ENCODE results near the gene PTX3.
A peak's percentile ranks its signal among the peaks of the same experiment; 100 is the strongest.

Gene PTX3

DNA sequence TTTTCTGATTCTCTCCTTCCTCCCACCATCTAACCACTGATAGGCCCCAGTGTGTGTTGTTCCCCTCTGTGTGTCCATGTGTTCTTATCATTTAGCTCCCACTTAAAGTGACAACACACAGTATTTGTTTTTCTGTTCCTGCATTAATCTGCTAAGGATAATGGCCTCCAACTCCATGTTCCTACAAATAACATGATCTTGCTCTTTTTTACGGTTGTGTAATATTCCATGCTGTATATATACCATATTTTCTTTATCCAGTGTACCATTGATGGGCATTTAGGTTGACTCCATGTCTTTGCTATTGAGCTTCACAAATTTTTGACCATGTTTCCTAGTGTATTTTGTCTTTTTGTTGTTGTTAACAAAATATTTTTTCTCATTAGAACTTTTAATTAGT, 36.0 kb downstream of the PTX3 start:
- TF ChIP-seq POLR2A (IDR thresholded peaks at IDR 0.05; ENCODE audit: low read depth, low read length): no peak
- FAIRE-seq (no peak), DNase-seq (ENCODE audit: insufficient read length, low spot score) (no peak)

DNA sequence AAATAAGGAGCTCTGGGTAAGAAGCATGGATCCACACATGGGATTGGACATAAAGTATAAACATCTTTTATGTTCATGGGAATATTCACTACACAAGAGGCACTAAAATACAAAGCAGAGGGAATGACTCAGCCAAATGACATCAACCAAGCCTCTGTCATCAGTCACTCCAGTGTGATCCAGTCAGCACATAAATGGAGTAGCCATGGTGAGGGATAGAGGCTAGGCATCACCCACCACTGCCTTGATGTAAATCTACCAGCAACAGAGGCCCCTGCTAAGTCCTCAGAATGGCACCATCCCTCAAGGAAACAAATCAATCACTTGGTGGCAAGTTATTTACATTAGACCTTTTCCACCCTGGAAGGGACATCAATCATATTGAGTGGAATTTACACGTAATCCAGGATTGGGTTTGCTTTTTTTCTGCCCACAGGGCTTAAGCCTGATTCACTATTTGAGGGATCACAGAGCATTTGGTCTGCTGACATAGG, 39.3 kb downstream of the PTX3 start:
- FAIRE-seq: peak; percentile 84
- no peak for TF ChIP-seq POLR2A (IDR thresholded peaks at IDR 0.05; ENCODE audit: low read depth, low read length)

DNA sequence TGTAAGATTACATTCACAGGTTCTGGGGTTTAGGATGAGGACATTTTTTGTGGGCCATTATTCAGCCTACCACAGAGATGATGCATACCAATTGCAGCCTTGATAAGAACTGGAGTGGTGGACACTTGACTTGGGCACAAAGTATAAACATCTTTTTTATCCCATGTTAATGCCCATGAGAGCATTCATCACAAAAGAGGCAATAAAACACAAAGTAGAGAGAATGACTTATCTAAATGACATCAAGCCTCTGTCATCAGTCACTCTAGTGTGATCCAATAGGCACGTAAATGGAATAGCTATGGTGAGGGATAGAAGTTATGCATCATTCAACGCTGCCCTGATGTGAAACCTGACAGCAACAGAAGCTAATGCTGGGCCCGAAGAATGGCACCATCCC, 40.8 kb downstream of the PTX3 start:
- DNase-seq (ENCODE audit: insufficient read length, low spot score): no peak
- no peak for FAIRE-seq
- TF ChIP-seq POLR2A (IDR thresholded peaks at IDR 0.05; ENCODE audit: low read depth, low read length): no peak

More for the DNA sequence above, 39.3 kb downstream of the PTX3 start:
- no peak for DNase-seq (ENCODE audit: insufficient read length, low spot score)

DNA sequence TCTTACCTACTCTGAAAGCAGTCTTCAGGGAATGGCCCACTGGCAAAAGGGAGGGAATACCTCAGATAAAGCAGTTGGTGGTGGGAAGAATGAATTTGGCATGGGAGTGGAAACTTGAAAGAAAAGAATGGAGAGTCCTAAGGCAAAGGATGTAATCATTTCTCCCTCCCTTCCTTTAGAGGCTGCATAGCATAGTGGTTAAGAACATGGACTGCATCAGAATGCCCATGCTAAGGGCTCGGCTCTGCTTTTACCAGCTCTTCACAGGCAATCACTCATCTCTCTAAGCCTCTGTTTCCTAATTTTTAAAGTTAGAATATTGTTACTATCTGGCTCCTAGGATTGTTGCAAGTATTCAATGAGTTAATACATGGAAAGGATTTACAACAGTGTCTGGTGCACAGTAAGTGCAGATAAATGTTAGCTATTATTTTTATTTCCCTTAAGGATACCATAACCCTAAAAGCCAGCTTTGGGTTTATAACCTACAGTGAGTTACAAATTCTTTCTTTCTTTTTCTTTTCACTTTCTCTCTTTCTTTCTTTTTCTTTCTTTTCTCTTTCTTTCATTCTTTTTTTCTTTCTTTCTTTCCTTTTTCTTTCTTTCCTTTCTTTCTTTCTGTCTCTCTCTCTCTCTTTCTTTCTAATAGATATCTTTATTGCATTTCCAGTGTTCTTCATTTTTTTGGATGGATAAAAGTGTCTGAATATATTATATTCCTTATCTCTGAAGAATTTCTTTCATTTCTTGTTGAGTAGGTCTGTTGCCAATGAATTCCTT, 43.0 kb downstream of the PTX3 start:
- TF ChIP-seq POLR2A (IDR thresholded peaks at IDR 0.05; ENCODE audit: low read depth, low read length): no peak
- FAIRE-seq (no peak), DNase-seq (ENCODE audit: insufficient read length, low spot score) (no peak)

DNA sequence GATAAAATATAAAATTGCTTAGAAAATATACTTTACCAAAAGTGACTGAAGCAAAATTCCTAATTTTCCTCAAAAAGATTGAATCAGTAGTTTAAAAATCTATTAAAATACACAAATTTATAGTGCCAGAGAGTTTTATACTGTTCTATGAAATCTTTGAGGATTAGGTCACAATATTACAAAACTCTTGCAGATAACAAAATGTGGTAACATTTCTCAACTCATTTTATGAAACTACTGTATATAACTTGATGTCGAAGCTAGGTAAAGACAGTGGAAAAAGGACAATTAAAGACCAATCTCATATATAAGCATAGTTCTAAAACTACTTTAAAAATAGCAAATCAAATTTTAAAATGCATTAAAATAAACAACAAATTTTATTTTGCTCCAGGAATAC, 50.7 kb downstream of the PTX3 start:
- DNase-seq (ENCODE audit: insufficient read length, low spot score): no peak
- no peak for TF ChIP-seq POLR2A (IDR thresholded peaks at IDR 0.05; ENCODE audit: low read depth, low read length)
- no peak for FAIRE-seq

DNA sequence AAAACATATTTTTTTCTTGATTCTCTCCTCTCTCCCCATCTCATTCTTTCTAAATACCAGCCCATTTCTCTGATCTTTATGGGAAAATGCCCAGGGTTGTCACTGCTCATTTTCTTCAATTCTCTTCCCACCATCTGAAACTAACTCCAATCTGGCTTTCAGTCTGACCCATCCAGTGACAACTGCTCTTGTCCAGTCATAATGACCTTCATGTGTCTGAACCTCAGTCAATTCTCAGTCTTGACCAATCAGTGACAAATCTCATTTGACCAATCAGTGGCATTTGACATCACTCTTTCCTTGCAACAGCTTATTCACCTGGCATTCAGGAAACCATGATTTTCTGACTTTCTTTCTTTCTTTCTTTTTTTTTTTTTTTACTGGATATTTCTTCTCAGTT, 51.5 kb downstream of the PTX3 start:
- FAIRE-seq: peak; percentile 33
- no peak for TF ChIP-seq POLR2A (IDR thresholded peaks at IDR 0.05; ENCODE audit: low read depth, low read length)
- DNase-seq (ENCODE audit: insufficient read length, low spot score): no peak

DNA sequence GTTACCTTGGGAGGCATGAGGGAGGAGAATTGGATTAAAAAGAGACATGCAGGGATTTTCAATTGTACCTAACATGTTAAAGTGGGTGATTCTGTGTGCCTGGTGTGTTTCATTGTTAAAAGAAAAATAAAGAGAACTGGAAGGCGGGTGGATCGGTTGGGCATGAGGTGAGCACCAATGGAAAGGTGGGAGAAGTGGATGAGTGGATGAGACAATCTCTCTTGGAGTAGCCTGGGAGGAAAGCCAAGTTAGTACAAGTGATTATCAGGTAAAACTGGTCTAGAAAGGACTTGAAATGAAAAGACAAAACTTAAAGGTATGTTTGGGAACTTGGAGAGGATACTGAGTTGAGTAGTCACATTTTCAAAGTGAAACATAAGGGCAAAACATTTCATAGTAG, 54.5 kb downstream of the PTX3 start:
- DNase-seq (ENCODE audit: insufficient read length, low spot score) (no peak), FAIRE-seq (no peak)
- no peak for TF ChIP-seq POLR2A (IDR thresholded peaks at IDR 0.05; ENCODE audit: low read depth, low read length)

Data from H54 (cell line).